HepG2 (cell line): ENCODE measurements around the gene OR51D1. TPM values are rescaled to one million over a fixed set of nuclear protein-coding genes. Genes with fewer than 3 reads are reported as not detected.

Experiments
- ATAC-seq: fragments of 200-7000 bp; cut with Tn5 transposase; 3 replicates; pipeline ENCODE4 v1.9.1; 2020; ENCODE audit warnings: mild to moderate bottlenecking, moderate library complexity
- BruUV-seq: library from RNA; stranded (reverse); fragments of 400-500 nt; replicated peaks from 2 replicates; lab custom pipeline; 2021; lab: Mats Ljungman, UMichigan
- CTCF ChIA-PET: fragments of 300-600 bp; formaldehyde crosslinking; extraction: SDS; loops from one replicate; lab custom pipeline; 2021; ENCODE audit warnings: low total read pairs, inconsistent platforms, low intra/inter-chr PET ratio; lab: Yijun Ruan, JAX
- POLR2A ChIA-PET: fragments of 350-600 bp; sonication (Branson Sonifier 250); formaldehyde crosslinking; loops from one replicate; lab custom pipeline; 2020; ENCODE audit warnings: antibody characterized with exemption, inconsistent platforms; lab: Yijun Ruan, JAX
- DNase-seq: peaks from one replicate; pipeline ENCODE4 v3.0.0-alpha.2; 2015; ENCODE audit warnings: low spot score
- FAIRE-seq: peaks from 3 replicates; lab custom pipeline; 2011; peaks lifted over from hg19 to GRCh38; lab: Jason Lieb, UNC
- H2AFZ ChIP-seq: one replicate; pipeline ENCODE4 v1.6.1; 2011; ENCODE audit warnings: low read length, inconsistent platforms
- H3K27ac ChIP-seq: fragments of 300-600 bp; 3 replicates; pipeline ENCODE4 v1.8.0; 2011; ENCODE audit warnings: mixed run types, mild to moderate bottlenecking, mixed read lengths, low read length, inconsistent platforms; ENCODE audit not compliant: insufficient read depth; ENCODE audit errors: extremely low read length
- H3K27me3 ChIP-seq, 2 experiments: fragments of 200-600 bp in 1 of 2; 2 replicates in 1 of 2; 3 replicates in 1 of 2; pipeline versions ENCODE4 v1.6.0 to v1.8.0; 2011; ENCODE audit warnings: low read length in 2 of 2, mild to moderate bottlenecking in 2 of 2, moderate library complexity in 2 of 2, inconsistent platforms in 1 of 2; ENCODE audit not compliant: insufficient read depth in 2 of 2, control insufficient read depth in 1 of 2
- H3K36me3 ChIP-seq, 2 experiments: fragments of 200-600 bp in 1 of 2; replicated peaks in 1 of 2; 2 replicates in 1 of 2; 3 replicates in 1 of 2; pipeline versions ENCODE4 v1.5.1 to v1.8.0; 2011; ENCODE audit warnings: low read length in 2 of 2, inconsistent platforms in 1 of 2; ENCODE audit not compliant: insufficient read depth in 2 of 2, control insufficient read depth in 1 of 2
- H3K4me1 ChIP-seq: 2 replicates; pipeline ENCODE4 v1.5.1; 2012; ENCODE audit warnings: low read length, inconsistent platforms; ENCODE audit not compliant: insufficient read depth
- H3K4me2 ChIP-seq: 2 replicates; pipeline ENCODE4 v1.6.0; 2011; ENCODE audit warnings: low read depth, low read length, inconsistent platforms
- H3K4me3 ChIP-seq, 3 experiments: fragments of 200-600 bp in 1 of 3; sonication (generic), shearing (Covaris generic) in 1 of 3; replicated peaks in 1 of 3; 2 replicates each; pipeline ENCODE4 v1.5.1; 2011 to 2016; ENCODE audit warnings: low read length in 3 of 3, inconsistent platforms in 2 of 3, low read depth in 2 of 3, mild to moderate bottlenecking in 2 of 3, control low read depth in 1 of 3, mixed read lengths in 1 of 3; ENCODE audit not compliant: insufficient read depth in 1 of 3
- H3K79me2 ChIP-seq: one replicate; pipeline ENCODE4 v1.6.1; 2011; ENCODE audit warnings: low read length, inconsistent platforms; ENCODE audit not compliant: insufficient read depth
- H3K9ac ChIP-seq: 2 replicates; pipeline ENCODE4 v1.6.0; 2011; ENCODE audit warnings: mild to moderate bottlenecking, low read depth, low read length, inconsistent platforms; ENCODE audit not compliant: insufficient read depth
- H3K9me3 ChIP-seq: 2 replicates; pipeline ENCODE4 v1.5.1; 2012; ENCODE audit warnings: mild to moderate bottlenecking, low read length
- H4K20me1 ChIP-seq: 2 replicates; pipeline ENCODE4 v1.6.0; 2011; ENCODE audit warnings: inconsistent platforms, mild to moderate bottlenecking, low read length, moderate library complexity; ENCODE audit not compliant: insufficient read depth
- DDIT3 ChIP-seq: sonication (generic); formaldehyde crosslinking; IDR thresholded peaks from 2 replicates; pipeline ENCODE4 v1.4.0; 2020; ENCODE audit warnings: mild to moderate bottlenecking, missing genetic modification reagents
- KAT8 ChIP-seq: IDR thresholded peaks from 2 replicates; pipeline ENCODE4 v1.6.1; 2016; ENCODE audit warnings: missing genetic modification reagents, missing compliant biosample characterization
- PCBP1 ChIP-seq: fragments of 200-400 bp; formaldehyde crosslinking; IDR thresholded peaks from 2 replicates; pipeline ENCODE4 v1.6.1; 2017; ENCODE audit warnings: mild to moderate bottlenecking, low read depth, low read length, borderline replicate concordance
- RBFOX2 ChIP-seq: fragments of 200-400 bp; formaldehyde crosslinking; IDR thresholded peaks from 2 replicates; pipeline ENCODE4 v1.6.1; 2017; ENCODE audit warnings: low read depth, mild to moderate bottlenecking, low read length
- ZFP1 ChIP-seq: IDR thresholded peaks from 2 replicates; pipeline ENCODE4 v1.6.1; 2016
- ZNF496 ChIP-seq: sonication (generic); formaldehyde crosslinking; IDR thresholded peaks from 2 replicates; pipeline ENCODE4 v1.8.1; 2023; ENCODE audit warnings: mild to moderate bottlenecking, moderate library complexity, missing genetic modification reagents; ENCODE audit not compliant: insufficient replicate concordance
- ZNF652 ChIP-seq: IDR thresholded peaks from 2 replicates; pipeline ENCODE4 v1.6.1; 2016; ENCODE audit warnings: low read depth, borderline replicate concordance
- WGBS: methylation state at CpG from one replicate; pipeline ENCODE4 v1.1.6; 2017; ENCODE audit warnings: low lambda C conversion rate; 5-methylcytosine and 5-hydroxymethylcytosine counted together
- in situ Hi-C: cut with HindIII; loops from 2 replicates; pipeline ENCODE4 v1.10.0; 2017; ENCODE audit warnings: low pct_unique_long_range_greater_than_20kb; ENCODE audit not compliant: extremely low pct_ligation_motif_present
- intact Hi-C: fragments of 100-400 bp; cut with micrococcal nuclease; formaldehyde crosslinking; loops from one replicate; pipeline ENCODE4 v1.10.0; 2022; ENCODE audit not compliant: unreplicated experiment
- polyA plus RNA-seq, 8 experiments: library from polyadenylated mRNA; depleted of rRNA in 3 of 8; stranded (reverse) in 7 of 8; unstranded in 1 of 8; fragments of >200 nt; fragmentation: Illumina TruSeq in 4 of 8; extraction: Trizol in 4 of 8; gene quantifications; 2 replicates each; pipeline versions ENCODE4 v1.2.1 to v1.2.3, GENCODE V29; 2011 to 2016; ENCODE audit warnings: low read depth in 4 of 8, missing spikeins in 1 of 8, mixed read lengths in 1 of 8; ENCODE audit not compliant: insufficient read depth in 1 of 8
- total RNA-seq, 5 experiments: library from RNA; depleted of rRNA; stranded (reverse); fragments of >200 nt; fragmentation: Illumina TruSeq; extraction: Trizol; gene quantifications; 2 replicates each; pipeline ENCODE4 v1.2.3, GENCODE V29; 2016; ENCODE audit warnings: low read depth in 1 of 5
- TF ChIP-seq, protein P1 (sequence below): sonication (generic); formaldehyde crosslinking; conservative IDR thresholded peaks from 2 replicates; pipeline ENCODE4 v1.4.0; 2020; ENCODE audit warnings: missing genetic modification reagents

The OR51D1 gene
- total and polyA plus RNA-seq, 2 of the 13 experiments (the other 11 are each of a cell fraction or from before 2014, with no cell fraction given) = not detected

GRCh38 chr11:4593739-4594138 lies 43.5 kb upstream of the OR51D1 start, which contains the start of gene OR52I1:
OR52I1 (plus strand) TSS chr11:4594039; CDS start chr11:4594039, 0 bp downstream.
- Histone ChIP-seq H3K4me1 (no peaks in the 10 kb centered on the region), H3K27me3 (no peaks in the 10 kb centered on the region; a peak in 2 of 5 replicates), H3K9me3 (no peaks in the 10 kb centered on the region), H3K79me2 (no peaks in the 10 kb centered on the region), H3K27ac (no peak within 1 kb of the TSS), H3K36me3 (no peaks in the 10 kb centered on the region), H2AFZ (no peak within 1 kb of the TSS), H3K4me2 (no peak within 1 kb of the TSS), H4K20me1 (no peaks in the 10 kb centered on the region), H3K9ac (no peak within 1 kb of the TSS), H3K4me3 (no peak within 1 kb of the TSS)
- POLR2A ChIA-PET = no interaction called here
- FAIRE-seq (no peak), DNase-seq (no peak), ATAC-seq (no peak)
- in situ Hi-C loops = no loop called here
- no TSS peak for BruUV-seq
- intact Hi-C loops = no loop called here
- TF ChIP-seq DDIT3 (CRISPR knock-in tag) = no peak
- TF ChIP-seq, protein P1, sequence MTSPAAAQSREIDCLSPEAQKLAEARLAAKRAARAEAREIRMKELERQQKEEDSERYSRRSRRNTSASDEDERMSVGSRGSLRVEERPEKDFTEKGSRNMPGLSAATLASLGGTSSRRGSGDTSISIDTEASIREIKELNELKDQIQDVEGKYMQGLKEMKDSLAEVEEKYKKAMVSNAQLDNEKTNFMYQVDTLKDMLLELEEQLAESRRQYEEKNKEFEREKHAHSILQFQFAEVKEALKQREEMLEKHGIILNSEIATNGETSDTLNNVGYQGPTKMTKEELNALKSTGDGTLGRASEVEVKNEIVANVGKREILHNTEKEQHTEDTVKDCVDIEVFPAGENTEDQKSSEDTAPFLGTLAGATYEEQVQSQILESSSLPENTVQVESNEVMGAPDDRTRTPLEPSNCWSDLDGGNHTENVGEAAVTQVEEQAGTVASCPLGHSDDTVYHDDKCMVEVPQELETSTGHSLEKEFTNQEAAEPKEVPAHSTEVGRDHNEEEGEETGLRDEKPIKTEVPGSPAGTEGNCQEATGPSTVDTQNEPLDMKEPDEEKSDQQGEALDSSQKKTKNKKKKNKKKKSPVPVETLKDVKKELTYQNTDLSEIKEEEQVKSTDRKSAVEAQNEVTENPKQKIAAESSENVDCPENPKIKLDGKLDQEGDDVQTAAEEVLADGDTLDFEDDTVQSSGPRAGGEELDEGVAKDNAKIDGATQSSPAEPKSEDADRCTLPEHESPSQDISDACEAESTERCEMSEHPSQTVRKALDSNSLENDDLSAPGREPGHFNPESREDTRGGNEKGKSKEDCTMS (CRISPR knock-in tag) = no peak
- TF ChIP-seq KAT8 = no peak
- TF ChIP-seq RBFOX2 = no peak
- TF ChIP-seq ZNF652 (CRISPR knock-in tag) = no peak
- no peak for TF ChIP-seq ZNF496 (CRISPR knock-in tag)
- TF ChIP-seq ZFP1 (CRISPR knock-in tag) = no peak
- TF ChIP-seq PCBP1 = no peak
- 0% methylated on average over 1 of the region's 1 CpG for WGBS
- CTCF ChIA-PET = no interaction called here
